Caco-2 (cell line): Measurements from ENCODE around the gene TMC1. TPM values are rescaled to one million over a fixed set of nuclear protein-coding genes. Genes with fewer than 3 reads are reported as not detected.

Source experiments
- BruUV-seq: library from RNA; stranded (reverse); fragments of 400-500 nt; replicated peaks from 2 replicates; lab custom pipeline; 2021; lab: Mats Ljungman, UMichigan
- CTCF ChIA-PET: fragments of 300-600 bp; sonication (Branson Sonifier 250); formaldehyde crosslinking; loops from one replicate; lab custom pipeline; 2022; ENCODE audit warnings: antibody characterized with exemption; lab: Charles Lee
- POLR2A ChIA-PET: fragments of 300-600 bp; sonication (Branson Sonifier 250); formaldehyde crosslinking; loops from one replicate; lab custom pipeline; 2022; ENCODE audit warnings: antibody characterized with exemption; lab: Charles Lee
- DNase-seq, 2 experiments: peaks; one replicate each; pipeline versions ENCODE4 v3.0.0 to v3.0.0-alpha.2; 2020 to 2022
- H3K27me3 ChIP-seq: replicated peaks from 2 replicates; pipeline ENCODE4 v1.6.0; 2011; ENCODE audit warnings: low read length; ENCODE audit not compliant: control insufficient read depth, insufficient read depth
- H3K36me3 ChIP-seq: 2 replicates; pipeline ENCODE4 v1.5.1; 2011; ENCODE audit warnings: low read length; ENCODE audit not compliant: control insufficient read depth, insufficient read depth
- H3K4me1 ChIP-seq: fragments of 250-450 bp; sonication (Bioruptor Pico); 2 replicates; pipeline ENCODE4 v1.5.1; 2020; ENCODE audit warnings: mild to moderate bottlenecking
- H3K4me3 ChIP-seq: 2 replicates; pipeline ENCODE4 v1.5.1; 2011; ENCODE audit warnings: low read depth, mild to moderate bottlenecking, control low read depth, low read length
- H3K9me3 ChIP-seq: fragments of 250-450 bp; sonication (Bioruptor Pico); 2 replicates; pipeline ENCODE4 v1.5.1; 2020; ENCODE audit warnings: mild to moderate bottlenecking, moderate library complexity
- H3K27ac Mint-ChIP-seq: one replicate; pipeline ENCODE4 v1.8.0; 2022; ENCODE audit warnings: mixed read lengths; ENCODE audit not compliant: unreplicated experiment
- H3K27me3 Mint-ChIP-seq: one replicate; pipeline ENCODE4 v1.8.0; 2022; ENCODE audit warnings: mixed read lengths; ENCODE audit not compliant: insufficient read depth, unreplicated experiment
- H3K36me3 Mint-ChIP-seq: one replicate; pipeline ENCODE4 v1.8.0; 2022; ENCODE audit warnings: mild to moderate bottlenecking, mixed read lengths; ENCODE audit not compliant: insufficient read depth, unreplicated experiment
- H3K4me1 Mint-ChIP-seq: one replicate; pipeline ENCODE4 v1.8.0; 2022; ENCODE audit warnings: low read depth, mixed read lengths; ENCODE audit not compliant: unreplicated experiment
- H3K4me3 Mint-ChIP-seq: one replicate; pipeline ENCODE4 v1.8.0; 2022; ENCODE audit warnings: mild to moderate bottlenecking, moderate library complexity, mixed read lengths; ENCODE audit not compliant: unreplicated experiment
- H3K9me3 Mint-ChIP-seq: one replicate; pipeline ENCODE4 v1.8.0; 2022; ENCODE audit warnings: mixed read lengths; ENCODE audit not compliant: unreplicated experiment
- CTCF ChIP-seq, 2 experiments: fragments of 200-600 bp in 1 of 2; IDR thresholded peaks; 1 replicate in 1 of 2; 2 replicates in 1 of 2; pipeline versions ENCODE4 v1.5.1 to v1.8.0; 2011 to 2022; ENCODE audit warnings: antibody characterized with exemption in 1 of 2, control low read depth in 1 of 2, inconsistent platforms in 1 of 2, low read depth in 1 of 2, low read length in 1 of 2, mild to moderate bottlenecking in 1 of 2, moderate library complexity in 1 of 2; ENCODE audit not compliant: insufficient read depth in 1 of 2, severe bottlenecking in 1 of 2, unreplicated experiment in 1 of 2
- intact Hi-C: fragments of 100-400 bp; cut with micrococcal nuclease; formaldehyde crosslinking; loops from one replicate; pipeline ENCODE4 v1.10.0; 2022; ENCODE audit not compliant: unreplicated experiment
- total RNA-seq: library from RNA; stranded (reverse); gene quantifications from 2 replicates; pipeline ENCODE4 v1.2.3, GENCODE V29; 2022

TMC1 gene
- total RNA-seq, 1 experiment from 2014 or later: not detected

GRCh38 chr9:72701510-72701909 is 180.1 kb downstream of the TMC1 start:
- intact Hi-C loops: no loop called here
- no peak overlapping the region for H3K27ac Mint-ChIP-seq
- TF ChIP-seq CTCF (IDR thresholded peaks at IDR 0.05; ENCODE audit: insufficient read depth in 1 of 2, low read depth in 1 of 2, low read length in 1 of 2, severe bottlenecking in 1 of 2, unreplicated experiment in 1 of 2): no peak
- Histone ChIP-seq H3K27me3 (no peaks in the 10 kb centered on the region), H3K9me3 (no peaks in the 10 kb centered on the region), H3K36me3 (no peaks in the 10 kb centered on the region), H3K4me3 (no peak overlapping the region), H3K4me1 (no peaks in the 10 kb centered on the region)
- H3K4me3 Mint-ChIP-seq: no peak overlapping the region
- CTCF ChIA-PET: no interaction called here
- H3K27me3 Mint-ChIP-seq: no peaks in the 10 kb centered on the region
- H3K4me1 Mint-ChIP-seq: no peaks in the 10 kb centered on the region
- no peaks in the 10 kb centered on the region for H3K9me3 Mint-ChIP-seq
- H3K36me3 Mint-ChIP-seq: no peaks in the 10 kb centered on the region
- POLR2A ChIA-PET: no interaction called here
- DNase-seq: no peak
- BruUV-seq: no TSS peak

GRCh38 chr9:72703574-72703973 is 182.2 kb downstream of the TMC1 start:
- CTCF ChIA-PET: no interaction called here
- POLR2A ChIA-PET: no interaction called here
- Mint-ChIP-seq H3K4me3 (no peak overlapping the region), H3K36me3 (no peaks in the 10 kb centered on the region), H3K9me3 (no peaks in the 10 kb centered on the region), H3K27ac (no peak overlapping the region), H3K27me3 (no peaks in the 10 kb centered on the region), H3K4me1 (no peaks in the 10 kb centered on the region)
- TF ChIP-seq CTCF (IDR thresholded peaks at IDR 0.05; ENCODE audit: insufficient read depth in 1 of 2, low read depth in 1 of 2, low read length in 1 of 2, severe bottlenecking in 1 of 2, unreplicated experiment in 1 of 2): no peak
- H3K36me3 ChIP-seq: no peaks in the 10 kb centered on the region
- no peak overlapping the region for H3K4me3 ChIP-seq
- no peak for DNase-seq
- no TSS peak for BruUV-seq
- H3K4me1 ChIP-seq: no peaks in the 10 kb centered on the region
- no peaks in the 10 kb centered on the region for H3K27me3 ChIP-seq
- intact Hi-C loops: no loop called here
- no peaks in the 10 kb centered on the region for H3K9me3 ChIP-seq

DNA sequence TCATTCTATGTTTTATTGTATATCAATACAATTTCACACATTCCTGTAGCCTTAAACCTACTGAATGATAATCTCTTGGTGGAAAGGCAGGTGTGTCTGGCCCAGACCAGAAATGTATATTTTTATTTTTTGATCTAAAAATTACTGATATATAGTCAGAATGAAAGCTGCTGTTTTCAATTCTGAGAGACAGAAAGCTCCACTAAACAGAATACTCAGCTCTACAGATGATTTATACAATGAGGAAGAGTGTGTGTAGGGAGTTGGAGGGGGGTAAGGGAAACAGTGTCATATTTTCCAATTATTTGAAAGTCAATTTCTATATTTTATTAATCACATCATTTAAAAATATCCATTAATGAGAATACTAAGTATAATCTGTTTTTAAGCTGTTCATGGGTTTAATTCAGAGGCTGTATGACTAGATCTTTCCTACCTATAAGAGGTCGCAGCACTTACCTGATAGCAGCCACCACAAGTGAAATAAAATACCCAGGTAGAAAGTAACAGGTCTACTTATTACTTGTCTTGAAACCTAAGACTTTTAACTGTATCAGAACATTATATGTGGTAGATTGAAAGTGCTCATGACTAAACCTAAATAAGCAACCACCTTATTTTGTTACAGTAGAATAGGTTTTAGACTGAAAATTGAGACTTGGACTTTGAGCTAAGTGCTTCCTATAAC is 183.4 kb downstream of the TMC1 start:
- Histone ChIP-seq H3K27me3 (no peaks in the 10 kb centered on the region), H3K36me3 (no peaks in the 10 kb centered on the region), H3K9me3 (no peaks in the 10 kb centered on the region), H3K4me3 (no peak overlapping the region), H3K4me1 (no peaks in the 10 kb centered on the region)
- no TSS peak for BruUV-seq
- no peaks in the 10 kb centered on the region for H3K9me3 Mint-ChIP-seq
- ChIA-PET POLR2A (no interaction called here), CTCF (no interaction called here)
- no peaks in the 10 kb centered on the region for H3K4me1 Mint-ChIP-seq
- DNase-seq: no peak
- TF ChIP-seq CTCF (IDR thresholded peaks at IDR 0.05; ENCODE audit: insufficient read depth in 1 of 2, low read depth in 1 of 2, low read length in 1 of 2, severe bottlenecking in 1 of 2, unreplicated experiment in 1 of 2): no peak
- H3K27me3 Mint-ChIP-seq: peaks cover 3% of the 10 kb centered on the region
- H3K36me3 Mint-ChIP-seq: no peaks in the 10 kb centered on the region
- intact Hi-C loops: no loop called here
- H3K4me3 Mint-ChIP-seq: no peak overlapping the region
- H3K27ac Mint-ChIP-seq: no peak overlapping the region
